HFFc6 (cell line): ENCODE results near the gene RASAL1. TPM values are rescaled to one million over a fixed set of nuclear protein-coding genes. Genes with fewer than 3 reads are reported as not detected.

ENCODE experiments used
- DNase-seq: peaks from one replicate; pipeline ENCODE4 v3.0.0-alpha.2; 2018
- H3K27ac Mint-ChIP-seq: 2 replicates; pipeline ENCODE4 v1.8.0; 2020; ENCODE audit warnings: mild to moderate bottlenecking, mixed read lengths
- H3K27me3 Mint-ChIP-seq: 2 replicates; pipeline ENCODE4 v1.8.0; 2021; ENCODE audit warnings: mild to moderate bottlenecking, moderate library complexity, mixed read lengths; ENCODE audit not compliant: insufficient read depth
- H3K36me3 Mint-ChIP-seq: 2 replicates; pipeline ENCODE4 v1.8.0; 2021; ENCODE audit warnings: low read depth, mixed read lengths
- H3K4me1 Mint-ChIP-seq: 2 replicates; pipeline ENCODE4 v1.8.0; 2020; ENCODE audit warnings: low read depth, mixed read lengths
- H3K4me3 Mint-ChIP-seq: 2 replicates; pipeline ENCODE4 v1.8.0; 2020; ENCODE audit warnings: mild to moderate bottlenecking, moderate library complexity, mixed read lengths
- H3K9me3 Mint-ChIP-seq: 2 replicates; pipeline ENCODE4 v1.8.0; 2020; ENCODE audit warnings: mild to moderate bottlenecking, mixed read lengths
- CTCF ChIP-seq: fragments of 200-600 bp; sonication (generic); IDR thresholded peaks from 2 replicates; pipeline ENCODE4 v1.5.0; 2021; ENCODE audit warnings: antibody characterized with exemption, mild to moderate bottlenecking
- total RNA-seq, 6 experiments: library from RNA; stranded (reverse); fragmentation: NEBNext Ultra II Directional; extraction: Animal tissue kit (Norgen Biotek cat#: 25700); gene quantifications; 2 replicates in 1 of 6; 3 replicates in 5 of 6; pipeline ENCODE4 v1.2.3, GENCODE V29; 2021

RASAL1 gene
- total RNA-seq, 6 experiments from 2014 or later, result not detected

- no peak for DNase-seq
- H3K9me3 Mint-ChIP-seq, result no peaks in the 10 kb centered on the region
- no peak overlapping the region for H3K4me3 Mint-ChIP-seq
- no peaks in the 10 kb centered on the region for H3K36me3 Mint-ChIP-seq
- H3K27me3 Mint-ChIP-seq, result peaks cover 21% of the 10 kb centered on the region
- no peak for TF ChIP-seq CTCF
- H3K4me1 Mint-ChIP-seq, result no peaks in the 10 kb centered on the region
- no peak overlapping the region for H3K27ac Mint-ChIP-seq
Measured at GRCh38 chr12:113115455-113116126, 20.0 kb downstream of the RASAL1 start.

GRCh38 chr12:113114447-113115178, 20.9 kb downstream of the RASAL1 start:
- no peaks in the 10 kb centered on the region for H3K4me1 Mint-ChIP-seq
- no peaks in the 10 kb centered on the region for H3K9me3 Mint-ChIP-seq
- DNase-seq, result no peak
- no peak overlapping the region for H3K4me3 Mint-ChIP-seq
- no peak overlapping the region for H3K27ac Mint-ChIP-seq
- TF ChIP-seq CTCF, result no peak
- no peaks in the 10 kb centered on the region for H3K36me3 Mint-ChIP-seq
- H3K27me3 Mint-ChIP-seq, result peaks cover 30% of the 10 kb centered on the region

- H3K27ac Mint-ChIP-seq, result no peak overlapping the region
- H3K36me3 Mint-ChIP-seq, result no peaks in the 10 kb centered on the region
- peaks cover 37% of the 10 kb centered on the region for H3K27me3 Mint-ChIP-seq
- no peaks in the 10 kb centered on the region for H3K4me1 Mint-ChIP-seq
- no peak overlapping the region for H3K4me3 Mint-ChIP-seq
- no peaks in the 10 kb centered on the region for H3K9me3 Mint-ChIP-seq
- TF ChIP-seq CTCF, result no peak
- no peak for DNase-seq
Measured at GRCh38 chr12:113113397-113113796, 22.2 kb downstream of the RASAL1 start.

- Mint-ChIP-seq H3K4me1 (no peaks in the 10 kb centered on the region), H3K9me3 (no peaks in the 10 kb centered on the region), H3K4me3 (no peak overlapping the region), H3K27ac (no peak overlapping the region), H3K36me3 (no peaks in the 10 kb centered on the region), H3K27me3 (peaks cover 37% of the 10 kb centered on the region)
- no peak for TF ChIP-seq CTCF
- no peak for DNase-seq
Measured at GRCh38 chr12:113112043-113112899, 23.3 kb downstream of the RASAL1 start.

- Mint-ChIP-seq H3K4me3 (no peak overlapping the region), H3K27ac (no peak overlapping the region), H3K9me3 (no peaks in the 10 kb centered on the region), H3K36me3 (no peaks in the 10 kb centered on the region), H3K4me1 (no peaks in the 10 kb centered on the region), H3K27me3 (peaks cover 43% of the 10 kb centered on the region)
- no peak for DNase-seq
- TF ChIP-seq CTCF, result no peak
Measured at GRCh38 chr12:113111247-113111646, 24.3 kb downstream of the RASAL1 start.
